Sigmoid colon (tissue), 7 donors: ENCODE data around the gene TSPAN19. TPM values are rescaled to one million over a fixed set of nuclear protein-coding genes. Genes with fewer than 3 reads are reported as not detected.

ENCODE experiments used
- DNase-seq: peaks from one replicate; pipeline ENCODE4 v3.0.0-alpha.2; 2019
- H3K27ac ChIP-seq, 4 donors: fragments of 200-600 bp; sonication (generic); one replicate each; pipeline ENCODE4 v1.5.1; 2016 to 2019; ENCODE audit warnings: mild to moderate bottlenecking in 1 of 4
- H3K27me3 ChIP-seq, 3 donors: fragments of 200-600 bp; sonication (generic); one replicate each; pipeline ENCODE4 v1.5.1; 2019; ENCODE audit warnings: mild to moderate bottlenecking in 1 of 3
- H3K36me3 ChIP-seq, 4 donors: fragments of 200-600 bp; sonication (generic); one replicate each; pipeline ENCODE4 v1.5.1; 2016 to 2019
- H3K4me1 ChIP-seq, 4 donors: fragments of 200-600 bp; sonication (generic); one replicate each; pipeline ENCODE4 v1.5.1; 2017 to 2019
- H3K4me3 ChIP-seq, 4 donors: fragments of 200-600 bp; sonication (generic); one replicate each; pipeline ENCODE4 v1.5.1; 2017 to 2019; ENCODE audit warnings: mild to moderate bottlenecking in 2 of 4, moderate library complexity in 1 of 4
- H3K9me3 ChIP-seq, 4 donors: fragments of 200-600 bp in 3 of 4; sonication (generic) in 3 of 4; one replicate each; pipeline versions ENCODE4 v1.5.1 to v1.6.1; 2013 to 2019
- EP300 ChIP-seq, 4 donors: sonication (generic); formaldehyde crosslinking; IDR thresholded peaks; one replicate each; pipeline ENCODE4 v1.6.1; 2017; ENCODE audit warnings: antibody characterized with exemption in 4 of 4
- POLR2A ChIP-seq, 2 donors: fragments of 450-650 bp; IDR thresholded peaks; one replicate each; pipeline ENCODE4 v1.6.1; 2016; ENCODE audit warnings: antibody characterized with exemption in 2 of 2, mild to moderate bottlenecking in 2 of 2, moderate library complexity in 2 of 2
- POLR2AphosphoS5 ChIP-seq, 4 donors: sonication (generic); formaldehyde crosslinking; IDR thresholded peaks; one replicate each; pipeline ENCODE4 v1.6.1; 2017; ENCODE audit warnings: antibody characterized with exemption in 4 of 4
- WGBS, 2 donors: extraction: QIAGEN DNeasy Blood & Tissue Kit; methylation state at CpG; one replicate each; pipeline ENCODE4 v1.1.7; 2013; 5-methylcytosine and 5-hydroxymethylcytosine counted together
- intact Hi-C: fragments of 100-400 bp; cut with DNase I; formaldehyde crosslinking; loops from one replicate; pipeline ENCODE4 v1.15.1; 2023
- polyA plus RNA-seq, 3 donors: library from polyadenylated mRNA; stranded (reverse); fragments of 200-250 nt; gene quantifications; one replicate each; pipeline ENCODE4 v1.2.3, GENCODE V29; 2013
- total RNA-seq, 4 donors: library from RNA; depleted of rRNA; stranded (reverse); fragments of >200 nt; gene quantifications; one replicate each; pipeline ENCODE4 v1.1.0, GENCODE V29; 2016
- TF ChIP-seq, protein P1 (sequence below), 4 experiments: fragments of 450-650 bp in 3 of 4; fragments of 200-600 bp in 1 of 4; IDR thresholded peaks; one replicate each; pipeline ENCODE4 v1.5.1; 2016 to 2019; ENCODE audit warnings: antibody characterized with exemption in 4 of 4, mild to moderate bottlenecking in 3 of 4, moderate library complexity in 2 of 4
- donor health status: healthy with polysubstance abuse.
- donor health status: Bipolar disorder and iron deficiency.
- donor health status: healthy.

TSPAN19 gene
- total and polyA plus RNA-seq, 7 donors, result 0.81 TPM; not detected in 6

GRCh38 chr12:85000729-85001128 is 35.3 kb downstream of the TSPAN19 start:
- DNase-seq, result no peak
- WGBS, 2 donors, result 69 to 78% methylated on average over 2 of the region's 2 CpGs
- H3K36me3 ChIP-seq, result no peaks in the 10 kb centered on the region
- intact Hi-C loops, result no loop called here
- TF ChIP-seq EP300 (IDR thresholded peaks at IDR 0.05) (no peak), POLR2A (IDR thresholded peaks at IDR 0.05) (no peak)
- TF ChIP-seq, protein P1, sequence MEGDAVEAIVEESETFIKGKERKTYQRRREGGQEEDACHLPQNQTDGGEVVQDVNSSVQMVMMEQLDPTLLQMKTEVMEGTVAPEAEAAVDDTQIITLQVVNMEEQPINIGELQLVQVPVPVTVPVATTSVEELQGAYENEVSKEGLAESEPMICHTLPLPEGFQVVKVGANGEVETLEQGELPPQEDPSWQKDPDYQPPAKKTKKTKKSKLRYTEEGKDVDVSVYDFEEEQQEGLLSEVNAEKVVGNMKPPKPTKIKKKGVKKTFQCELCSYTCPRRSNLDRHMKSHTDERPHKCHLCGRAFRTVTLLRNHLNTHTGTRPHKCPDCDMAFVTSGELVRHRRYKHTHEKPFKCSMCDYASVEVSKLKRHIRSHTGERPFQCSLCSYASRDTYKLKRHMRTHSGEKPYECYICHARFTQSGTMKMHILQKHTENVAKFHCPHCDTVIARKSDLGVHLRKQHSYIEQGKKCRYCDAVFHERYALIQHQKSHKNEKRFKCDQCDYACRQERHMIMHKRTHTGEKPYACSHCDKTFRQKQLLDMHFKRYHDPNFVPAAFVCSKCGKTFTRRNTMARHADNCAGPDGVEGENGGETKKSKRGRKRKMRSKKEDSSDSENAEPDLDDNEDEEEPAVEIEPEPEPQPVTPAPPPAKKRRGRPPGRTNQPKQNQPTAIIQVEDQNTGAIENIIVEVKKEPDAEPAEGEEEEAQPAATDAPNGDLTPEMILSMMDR (IDR thresholded peaks at IDR 0.05), result no peak
- no peaks in the 10 kb centered on the region for H3K27me3 ChIP-seq
- no peaks in the 10 kb centered on the region for H3K9me3 ChIP-seq
- no peak overlapping the region for H3K4me3 ChIP-seq
- H3K4me1 ChIP-seq, result no peaks in the 10 kb centered on the region
- H3K27ac ChIP-seq, result no peak overlapping the region

DNA sequence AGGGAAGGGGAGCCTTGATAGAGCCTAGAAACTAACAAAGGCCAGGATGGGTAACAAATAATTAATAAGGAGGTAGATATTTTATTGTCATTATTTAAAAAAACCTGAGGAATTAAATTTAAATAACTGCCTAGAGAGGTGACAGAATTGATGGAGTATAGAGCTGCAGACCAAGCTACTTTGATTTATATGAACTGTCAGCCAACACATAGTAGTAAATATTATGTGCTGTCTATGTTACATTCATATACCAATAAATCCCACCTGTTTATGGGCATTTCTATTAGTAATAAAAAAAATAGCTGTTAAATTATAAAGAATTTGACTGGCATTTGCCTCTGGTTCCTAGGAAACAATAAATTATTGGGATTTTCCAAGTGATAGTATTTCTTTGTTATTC is 37.7 kb downstream of the TSPAN19 start:
- H3K36me3 ChIP-seq, result no peaks in the 10 kb centered on the region
- H3K9me3 ChIP-seq, result no peaks in the 10 kb centered on the region
- intact Hi-C loops, result no loop called here
- H3K4me3 ChIP-seq, result no peak overlapping the region
- DNase-seq, result no peak
- no peak overlapping the region for H3K27ac ChIP-seq
- TF ChIP-seq, protein P1 (IDR thresholded peaks at IDR 0.05), result no peak
- no peak for TF ChIP-seq POLR2AphosphoS5 (IDR thresholded peaks at IDR 0.05)
- TF ChIP-seq POLR2A (IDR thresholded peaks at IDR 0.05), result no peak
- TF ChIP-seq EP300 (IDR thresholded peaks at IDR 0.05), result no peak
- no peaks in the 10 kb centered on the region for H3K4me1 ChIP-seq
- no peaks in the 10 kb centered on the region for H3K27me3 ChIP-seq

- Histone ChIP-seq H3K4me1 (no peaks in the 10 kb centered on the region), H3K4me3 (no peak overlapping the region), H3K27ac (no peak overlapping the region), H3K27me3 (no peaks in the 10 kb centered on the region), H3K9me3 (no peaks in the 10 kb centered on the region), H3K36me3 (no peaks in the 10 kb centered on the region)
- intact Hi-C loops, result no loop called here
- WGBS, 2 donors, result 26 to 55% methylated on average over 1 of the region's 1 CpG
- DNase-seq, result no peak
- TF ChIP-seq EP300 (IDR thresholded peaks at IDR 0.05) (no peak), POLR2AphosphoS5 (IDR thresholded peaks at IDR 0.05) (no peak), POLR2A (IDR thresholded peaks at IDR 0.05) (no peak)
- TF ChIP-seq, protein P1 (IDR thresholded peaks at IDR 0.05), result no peak
Observed at GRCh38 chr12:84996759-84997158, 39.3 kb downstream of the TSPAN19 start.

- intact Hi-C loops, result no loop called here
- Histone ChIP-seq H3K9me3 (no peaks in the 10 kb centered on the region), H3K4me1 (no peaks in the 10 kb centered on the region), H3K27me3 (no peaks in the 10 kb centered on the region), H3K4me3 (no peak overlapping the region), H3K36me3 (no peaks in the 10 kb centered on the region), H3K27ac (no peak overlapping the region)
- 77% methylated on average over 2 of the region's 2 CpGs for WGBS, 2 donors
- no peak for DNase-seq
- TF ChIP-seq POLR2A (IDR thresholded peaks at IDR 0.05) (no peak), EP300 (IDR thresholded peaks at IDR 0.05) (no peak), POLR2AphosphoS5 (IDR thresholded peaks at IDR 0.05) (no peak)
- TF ChIP-seq, protein P1 (IDR thresholded peaks at IDR 0.05), result no peak
Observed at GRCh38 chr12:84995641-84996040, 40.4 kb downstream of the TSPAN19 start.

DNA sequence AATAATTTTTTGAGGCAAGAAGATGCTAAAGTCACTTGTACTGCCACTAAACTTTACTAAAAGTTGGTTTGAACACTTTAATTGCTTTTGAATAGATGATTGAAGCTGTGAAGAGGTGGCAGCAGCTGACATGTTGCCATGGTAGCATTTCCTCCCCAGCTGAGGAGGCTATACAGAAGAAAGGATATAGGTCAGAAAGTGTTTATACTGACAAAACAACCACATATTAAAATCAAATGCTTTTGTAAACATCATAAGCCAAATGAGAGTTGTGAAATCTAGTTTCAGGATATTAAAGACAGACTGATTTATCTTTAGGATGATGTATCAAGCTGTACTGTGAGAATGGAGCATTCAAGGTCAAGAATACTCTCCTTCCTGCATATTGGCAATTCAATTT is 41.7 kb downstream of the TSPAN19 start:
- intact Hi-C loops, result no loop called here
- H3K4me1 ChIP-seq, result no peaks in the 10 kb centered on the region

More for the DNA sequence above, 41.7 kb downstream of the TSPAN19 start:
- Histone ChIP-seq H3K36me3 (no peaks in the 10 kb centered on the region), H3K4me3 (no peak overlapping the region), H3K27me3 (no peaks in the 10 kb centered on the region), H3K9me3 (no peaks in the 10 kb centered on the region), H3K27ac (no peak overlapping the region)
- TF ChIP-seq, protein P1 (IDR thresholded peaks at IDR 0.05), result no peak
- TF ChIP-seq POLR2A (IDR thresholded peaks at IDR 0.05), result no peak
- TF ChIP-seq EP300 (IDR thresholded peaks at IDR 0.05), result no peak
- TF ChIP-seq POLR2AphosphoS5 (IDR thresholded peaks at IDR 0.05), result no peak
- DNase-seq, result no peak
